ENCODE data around the gene POLR1G. TPM values are rescaled to one million over a fixed set of nuclear protein-coding genes. Genes with fewer than 3 reads are reported as not detected.

Gene POLR1G, protein sequence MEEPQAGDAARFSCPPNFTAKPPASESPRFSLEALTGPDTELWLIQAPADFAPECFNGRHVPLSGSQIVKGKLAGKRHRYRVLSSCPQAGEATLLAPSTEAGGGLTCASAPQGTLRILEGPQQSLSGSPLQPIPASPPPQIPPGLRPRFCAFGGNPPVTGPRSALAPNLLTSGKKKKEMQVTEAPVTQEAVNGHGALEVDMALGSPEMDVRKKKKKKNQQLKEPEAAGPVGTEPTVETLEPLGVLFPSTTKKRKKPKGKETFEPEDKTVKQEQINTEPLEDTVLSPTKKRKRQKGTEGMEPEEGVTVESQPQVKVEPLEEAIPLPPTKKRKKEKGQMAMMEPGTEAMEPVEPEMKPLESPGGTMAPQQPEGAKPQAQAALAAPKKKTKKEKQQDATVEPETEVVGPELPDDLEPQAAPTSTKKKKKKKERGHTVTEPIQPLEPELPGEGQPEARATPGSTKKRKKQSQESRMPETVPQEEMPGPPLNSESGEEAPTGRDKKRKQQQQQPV
- polyA plus RNA-seq (2013, experiment 1 of 2) = 5.2 TPM
- polyA plus RNA-seq (2013, experiment 2 of 2) = 4.6 TPM

GRCh38 chr19:45406226-45407090, at the start of gene POLR1G:
Gene POLR1G, plus strand, starts transcription at chr19:45406644. Its CDS starts 53 bp downstream, at chr19:45406697.
- WGBS, 2 experiments (ENCODE audit: insufficient coverage in 2 of 2) = 0 to 1% methylated on average over 47 to 49 of the region's 51 CpGs
- Histone ChIP-seq H3K4me1 (ENCODE audit: control insufficient read depth, insufficient read depth, low read length, poor library complexity, severe bottlenecking) (peaks cover 20% of the 10 kb centered on the region), H3K9me3 (ENCODE audit: control insufficient read depth, low read length) (no peaks in the 10 kb centered on the region), H3K4me3 (ENCODE audit: extremely low read depth, insufficient read depth, low read length, poor library complexity, severe bottlenecking) (peak within 1 kb of the TSS; percentile 86), H3K36me3 (ENCODE audit: control insufficient read depth, insufficient read depth, low read length) (peaks cover 33% of the 10 kb centered on the region), H3K27ac (ENCODE audit: low read depth, low read length, severe bottlenecking) (peak within 1 kb of the TSS; percentile 99)

DNA sequence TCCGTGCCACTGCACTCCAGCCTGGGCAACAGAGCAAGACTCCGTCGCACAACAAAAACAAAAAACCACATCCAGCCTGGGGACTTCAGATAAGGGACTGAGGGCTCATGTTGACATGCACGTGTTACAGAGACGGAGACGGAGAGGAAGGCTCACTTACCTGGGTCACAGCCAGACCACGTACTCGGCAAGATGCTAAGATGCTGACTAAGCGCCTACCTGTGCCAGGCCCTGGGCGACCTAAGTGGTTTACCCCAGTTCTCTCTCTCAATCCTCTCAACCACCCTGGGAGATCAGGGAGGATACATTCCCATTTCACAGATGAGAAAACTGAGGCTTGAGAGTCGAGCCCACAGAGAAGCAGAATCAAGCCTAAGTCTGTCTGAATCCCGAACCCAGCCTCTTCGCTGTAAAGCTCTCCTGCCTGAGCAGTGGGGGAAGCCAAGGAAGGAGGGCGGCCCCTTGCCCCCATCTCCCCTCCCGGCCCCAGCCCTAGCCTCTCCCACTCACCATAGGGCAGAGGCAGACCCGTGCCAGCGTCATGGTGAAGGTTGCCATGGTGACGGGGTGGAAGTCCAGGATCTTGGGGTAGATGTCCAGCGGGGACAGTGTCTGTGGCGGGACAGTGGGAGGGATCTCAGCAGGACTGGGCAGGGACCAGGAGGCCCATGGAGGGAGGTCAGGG, 49.5 kb upstream of the POLR1G start:
- Histone ChIP-seq H3K4me3 (ENCODE audit: extremely low read depth, insufficient read depth, low read length, poor library complexity, severe bottlenecking) (no peak overlapping the region), H3K9me3 (ENCODE audit: control insufficient read depth, low read length) (no peaks in the 10 kb centered on the region), H3K27ac (ENCODE audit: low read depth, low read length, severe bottlenecking) (no peak overlapping the region), H3K4me1 (ENCODE audit: control insufficient read depth, insufficient read depth, low read length, poor library complexity, severe bottlenecking) (no peaks in the 10 kb centered on the region), H3K36me3 (ENCODE audit: control insufficient read depth, insufficient read depth, low read length) (peaks cover 80% of the 10 kb centered on the region)
- WGBS, 2 experiments (ENCODE audit: insufficient coverage in 2 of 2) = 97% methylated on average over 12 to 16 of the region's 20 CpGs

DNA sequence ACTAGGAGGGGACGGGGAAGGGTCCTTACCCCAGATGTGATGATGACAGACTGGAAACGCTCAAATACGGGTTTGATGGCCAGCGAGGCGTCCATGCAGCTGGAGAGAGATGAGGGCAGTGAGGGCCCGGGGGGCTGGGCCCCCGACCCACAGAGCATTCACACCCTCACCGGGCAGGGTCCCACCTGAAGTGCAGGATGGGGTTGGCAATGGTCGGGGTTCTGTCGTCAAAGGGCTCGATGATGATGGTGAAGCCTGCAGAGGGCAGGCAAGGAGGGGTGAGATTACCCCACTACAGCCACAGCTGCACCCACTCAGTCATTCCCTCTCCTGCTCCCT, 49.0 kb upstream of the POLR1G start:
- Histone ChIP-seq H3K36me3 (ENCODE audit: control insufficient read depth, insufficient read depth, low read length) (peaks cover 79% of the 10 kb centered on the region), H3K4me1 (ENCODE audit: control insufficient read depth, insufficient read depth, low read length, poor library complexity, severe bottlenecking) (no peaks in the 10 kb centered on the region), H3K9me3 (ENCODE audit: control insufficient read depth, low read length) (no peaks in the 10 kb centered on the region), H3K4me3 (ENCODE audit: extremely low read depth, insufficient read depth, low read length, poor library complexity, severe bottlenecking) (no peak overlapping the region), H3K27ac (ENCODE audit: low read depth, low read length, severe bottlenecking) (no peak overlapping the region)
- 97 to 100% methylated on average over 5 to 6 of the region's 11 CpGs for WGBS, 2 experiments (ENCODE audit: insufficient coverage in 2 of 2)

DNA sequence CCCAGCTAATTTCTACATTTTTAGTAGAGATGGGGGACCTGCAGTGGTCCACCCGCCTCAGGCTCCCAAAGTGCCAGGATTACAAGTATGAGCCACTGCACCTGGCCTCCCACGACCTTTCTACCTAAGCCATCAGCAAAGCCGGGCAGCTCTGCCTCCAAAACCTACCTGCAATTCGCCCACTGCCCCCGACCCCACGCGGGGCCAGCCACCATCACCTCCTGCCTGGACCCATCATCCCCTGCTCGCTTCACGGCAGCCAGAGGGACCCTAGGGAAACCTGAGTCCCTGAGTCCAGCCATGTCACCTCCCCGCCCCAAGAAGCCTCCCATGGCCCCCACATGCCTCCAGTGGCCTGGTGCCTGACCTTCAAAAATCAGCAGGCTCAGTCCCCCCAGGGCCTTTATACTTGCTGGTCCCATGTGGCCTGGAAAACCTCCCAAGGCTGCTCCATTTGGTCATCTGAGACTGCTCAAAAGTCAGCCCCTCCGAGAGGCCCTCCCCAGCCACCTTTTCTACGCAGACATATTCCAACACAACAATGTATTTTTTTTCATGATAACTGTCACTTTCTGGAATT, 48.1 kb upstream of the POLR1G start:
- Histone ChIP-seq H3K27ac (ENCODE audit: low read depth, low read length, severe bottlenecking) (no peak overlapping the region), H3K9me3 (ENCODE audit: control insufficient read depth, low read length) (no peaks in the 10 kb centered on the region), H3K4me3 (ENCODE audit: extremely low read depth, insufficient read depth, low read length, poor library complexity, severe bottlenecking) (no peak overlapping the region), H3K4me1 (ENCODE audit: control insufficient read depth, insufficient read depth, low read length, poor library complexity, severe bottlenecking) (no peaks in the 10 kb centered on the region), H3K36me3 (ENCODE audit: control insufficient read depth, insufficient read depth, low read length) (peaks cover 79% of the 10 kb centered on the region)
- WGBS, 2 experiments (ENCODE audit: insufficient coverage in 2 of 2) = 94% methylated on average over 10 to 11 of the region's 12 CpGs

GRCh38 chr19:45361608-45362007, 44.8 kb upstream of the POLR1G start:
- Histone ChIP-seq H3K27ac (ENCODE audit: low read depth, low read length, severe bottlenecking) (no peak overlapping the region), H3K4me3 (ENCODE audit: extremely low read depth, insufficient read depth, low read length, poor library complexity, severe bottlenecking) (no peak overlapping the region), H3K4me1 (ENCODE audit: control insufficient read depth, insufficient read depth, low read length, poor library complexity, severe bottlenecking) (no peaks in the 10 kb centered on the region), H3K36me3 (ENCODE audit: control insufficient read depth, insufficient read depth, low read length) (peaks cover 80% of the 10 kb centered on the region), H3K9me3 (ENCODE audit: control insufficient read depth, low read length) (no peaks in the 10 kb centered on the region)
- WGBS, 2 experiments (ENCODE audit: insufficient coverage in 2 of 2) = 96% methylated on average over 14 of the region's 14 CpGs

DNA sequence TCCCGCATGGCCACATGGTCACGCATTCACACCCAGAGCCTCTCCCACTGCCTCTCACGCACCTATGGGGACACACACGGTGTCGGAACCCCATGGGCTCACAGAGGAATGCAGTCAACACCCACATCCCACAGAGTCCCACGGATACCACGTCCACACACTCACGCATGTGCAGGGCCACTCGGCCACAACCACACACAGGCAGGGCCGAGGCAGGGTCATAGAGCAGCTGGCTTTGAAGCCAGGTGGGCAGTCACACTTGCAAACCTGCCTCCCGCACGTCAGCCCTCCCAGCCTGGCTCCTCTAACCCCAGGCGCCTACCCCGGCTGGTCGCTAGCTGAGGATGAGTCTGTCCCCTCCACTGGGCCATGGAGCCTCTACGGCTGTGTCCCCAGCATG, 44.2 kb upstream of the POLR1G start:
- Histone ChIP-seq H3K27ac (ENCODE audit: low read depth, low read length, severe bottlenecking) (no peak overlapping the region), H3K36me3 (ENCODE audit: control insufficient read depth, insufficient read depth, low read length) (peaks cover 77% of the 10 kb centered on the region), H3K4me3 (ENCODE audit: extremely low read depth, insufficient read depth, low read length, poor library complexity, severe bottlenecking) (no peak overlapping the region), H3K4me1 (ENCODE audit: control insufficient read depth, insufficient read depth, low read length, poor library complexity, severe bottlenecking) (no peaks in the 10 kb centered on the region), H3K9me3 (ENCODE audit: control insufficient read depth, low read length) (no peaks in the 10 kb centered on the region)
- WGBS, 2 experiments (ENCODE audit: insufficient coverage in 2 of 2) = 90 to 91% methylated on average over 16 of the region's 16 CpGs

- H3K9me3 ChIP-seq (ENCODE audit: control insufficient read depth, low read length) = no peaks in the 10 kb centered on the region
- peaks cover 77% of the 10 kb centered on the region for H3K36me3 ChIP-seq (ENCODE audit: control insufficient read depth, insufficient read depth, low read length)
- H3K27ac ChIP-seq (ENCODE audit: low read depth, low read length, severe bottlenecking) = no peak overlapping the region
- no peak overlapping the region for H3K4me3 ChIP-seq (ENCODE audit: extremely low read depth, insufficient read depth, low read length, poor library complexity, severe bottlenecking)
- H3K4me1 ChIP-seq (ENCODE audit: control insufficient read depth, insufficient read depth, low read length, poor library complexity, severe bottlenecking) = peaks cover under 1% of the 10 kb centered on the region
- WGBS, 2 experiments (ENCODE audit: insufficient coverage in 2 of 2) = 92 to 96% methylated on average over 30 to 36 of the region's 44 CpGs
Observed at GRCh38 chr19:45363861-45364459, 42.5 kb upstream of the POLR1G start.

DNA sequence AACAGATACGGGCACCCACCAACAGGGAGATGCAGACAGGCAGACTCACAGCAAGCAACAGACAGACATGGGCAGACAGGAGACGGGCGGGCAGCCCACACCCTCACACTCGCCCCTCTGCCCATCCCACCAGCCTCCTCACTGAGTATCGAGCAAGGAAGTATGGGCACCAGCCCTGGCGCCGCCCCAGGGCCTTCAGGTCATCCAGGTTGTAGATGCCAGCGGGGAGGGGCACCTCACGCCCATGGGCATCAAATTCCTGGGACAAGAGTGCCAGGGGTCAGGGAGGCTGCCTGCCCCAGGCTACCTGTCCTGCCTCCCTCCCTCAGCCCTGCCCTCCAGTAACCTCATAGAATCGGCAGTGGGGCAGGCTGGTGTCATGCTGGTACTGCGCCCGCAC, 41.7 kb upstream of the POLR1G start:
- H3K9me3 ChIP-seq (ENCODE audit: control insufficient read depth, low read length) = no peaks in the 10 kb centered on the region
- WGBS, 2 experiments (ENCODE audit: insufficient coverage in 2 of 2) = 87 to 88% methylated on average over 9 to 12 of the region's 12 CpGs
- peaks cover 3% of the 10 kb centered on the region for H3K4me1 ChIP-seq (ENCODE audit: control insufficient read depth, insufficient read depth, low read length, poor library complexity, severe bottlenecking)
- no peak overlapping the region for H3K4me3 ChIP-seq (ENCODE audit: extremely low read depth, insufficient read depth, low read length, poor library complexity, severe bottlenecking)
- no peak overlapping the region for H3K27ac ChIP-seq (ENCODE audit: low read depth, low read length, severe bottlenecking)
- peaks cover 74% of the 10 kb centered on the region for H3K36me3 ChIP-seq (ENCODE audit: control insufficient read depth, insufficient read depth, low read length)

- H3K9me3 ChIP-seq (ENCODE audit: control insufficient read depth, low read length) = no peaks in the 10 kb centered on the region
- H3K27ac ChIP-seq (ENCODE audit: low read depth, low read length, severe bottlenecking) = no peak overlapping the region
- H3K36me3 ChIP-seq (ENCODE audit: control insufficient read depth, insufficient read depth, low read length) = peaks cover 54% of the 10 kb centered on the region
- H3K4me1 ChIP-seq (ENCODE audit: control insufficient read depth, insufficient read depth, low read length, poor library complexity, severe bottlenecking) = peaks cover 3% of the 10 kb centered on the region
- 98 to 100% methylated on average over 4 of the region's 4 CpGs for WGBS, 2 experiments (ENCODE audit: insufficient coverage in 2 of 2)
- H3K4me3 ChIP-seq (ENCODE audit: extremely low read depth, insufficient read depth, low read length, poor library complexity, severe bottlenecking) = no peak overlapping the region
Observed at GRCh38 chr19:45368127-45368526, 38.3 kb upstream of the POLR1G start.
